H1 (cell line): Measurements from ENCODE around the gene TET2. TPM values are rescaled to one million over a fixed set of nuclear protein-coding genes. Genes with fewer than 3 reads are reported as not detected.

Experiments
- CTCF ChIA-PET: fragments of 300-600 bp; sonication (Branson Sonifier 250); formaldehyde crosslinking; loops from one replicate; lab custom pipeline; 2021; ENCODE audit not compliant: partially characterized antibody; lab: Charles Lee
- POLR2A ChIA-PET: fragments of 300-600 bp; sonication (Branson Sonifier 250); formaldehyde crosslinking; loops from one replicate; lab custom pipeline; 2021; ENCODE audit warnings: inconsistent platforms; ENCODE audit not compliant: partially characterized antibody; lab: Charles Lee
- DNase-seq, 2 experiments: peaks; one replicate each; pipeline versions ENCODE4 v3.0.0 to v3.0.0-alpha.2; 2010 to 2022; ENCODE audit warnings: low spot score in 2 of 2, low read depth in 1 of 2, mixed read lengths in 1 of 2
- FAIRE-seq: peaks from 2 replicates; lab custom pipeline; 2011; peaks lifted over from hg19 to GRCh38; lab: Jason Lieb, UNC
- H2AFZ ChIP-seq: 2 replicates; pipeline ENCODE4 v1.8.1; 2012; ENCODE audit warnings: low read length, inconsistent platforms
- H2AK5ac ChIP-seq: 2 replicates; pipeline ENCODE4 v1.6.1; 2013; ENCODE audit warnings: low read depth, low read length
- H2BK120ac ChIP-seq: replicated peaks from 2 replicates; pipeline ENCODE3; 2013; ENCODE audit warnings: low read depth, low read length, inconsistent platforms
- H2BK12ac ChIP-seq: 2 replicates; pipeline ENCODE4 v1.6.1; 2013; ENCODE audit warnings: low read depth, low read length
- H2BK15ac ChIP-seq: 2 replicates; pipeline ENCODE4 v1.6.1; 2013; ENCODE audit warnings: low read length
- H2BK20ac ChIP-seq: 2 replicates; pipeline ENCODE4 v1.6.1; 2013; ENCODE audit warnings: low read length
- H2BK5ac ChIP-seq: 2 replicates; pipeline ENCODE4 v1.6.1; 2013; ENCODE audit warnings: low read depth, low read length
- H3K14ac ChIP-seq: 2 replicates; pipeline ENCODE4 v1.6.1; 2013; ENCODE audit warnings: inconsistent platforms; ENCODE audit not compliant: insufficient read length
- H3K18ac ChIP-seq: 2 replicates; pipeline ENCODE4 v1.6.1; 2013; ENCODE audit warnings: low read length; ENCODE audit errors: extremely low read depth
- H3K23ac ChIP-seq: 2 replicates; pipeline ENCODE4 v1.6.1; 2013; ENCODE audit warnings: inconsistent platforms; ENCODE audit not compliant: insufficient read length
- H3K23me2 ChIP-seq: 2 replicates; pipeline ENCODE4 v1.6.1; 2013; ENCODE audit warnings: low read depth, low read length
- H3K27ac ChIP-seq: 2 replicates; pipeline ENCODE4 v1.6.1; 2011; ENCODE audit warnings: low read depth, low read length, inconsistent platforms
- H3K27me3 ChIP-seq, 4 experiments: replicated peaks in 1 of 4; 1 replicate in 1 of 4; 2 replicates in 3 of 4; pipeline versions ENCODE4 v1.6.1 to v1.8.1; 2011 to 2013; ENCODE audit warnings: low read length in 3 of 4, mild to moderate bottlenecking in 3 of 4, inconsistent platforms in 2 of 4, mixed read lengths in 2 of 4, moderate library complexity in 1 of 4; ENCODE audit not compliant: control insufficient read depth in 3 of 4, insufficient read depth in 3 of 4; ENCODE audit errors: extremely low read depth in 1 of 4
- H3K36me3 ChIP-seq, 4 experiments: 2 replicates each; pipeline versions ENCODE4 v1.6.1 to v1.8.1; 2011 to 2013; ENCODE audit warnings: mild to moderate bottlenecking in 4 of 4, low read length in 3 of 4, moderate library complexity in 2 of 4, control low read depth in 1 of 4, inconsistent platforms in 1 of 4; ENCODE audit not compliant: insufficient read depth in 4 of 4, control insufficient read depth in 2 of 4
- H3K4ac ChIP-seq: replicated peaks from 2 replicates; pipeline ENCODE3; 2013; ENCODE audit warnings: low read length, low read depth, mixed read lengths, inconsistent platforms; ENCODE audit not compliant: insufficient read length
- H3K4me1 ChIP-seq, 4 experiments: replicated peaks in 1 of 4; 1 replicate in 1 of 4; 2 replicates in 3 of 4; pipeline versions ENCODE4 v1.6.1 to v1.8.1; 2011 to 2013; ENCODE audit warnings: low read length in 3 of 4, inconsistent platforms in 2 of 4, mixed read lengths in 1 of 4; ENCODE audit not compliant: insufficient read depth in 4 of 4, control insufficient read depth in 3 of 4
- H3K4me2 ChIP-seq, 2 experiments: 2 replicates each; pipeline versions ENCODE4 v1.6.1 to v1.8.1; 2011 to 2013; ENCODE audit warnings: low read depth in 2 of 2, low read length in 2 of 2, control low read depth in 1 of 2, inconsistent platforms in 1 of 2, mild to moderate bottlenecking in 1 of 2; ENCODE audit not compliant: insufficient read depth in 1 of 2
- H3K4me3 ChIP-seq, 4 experiments: fragments of 200-600, 300-600 bp in 1 of 4; sonication (generic), shearing (Covaris generic), sonication (Bioruptor Twin) in 1 of 4; 2 replicates each; pipeline versions ENCODE4 v1.5.1 to v1.8.1; 2011 to 2016; ENCODE audit warnings: low read length in 4 of 4, low read depth in 3 of 4, control low read depth in 2 of 4, inconsistent platforms in 2 of 4, mild to moderate bottlenecking in 2 of 4, mixed read lengths in 1 of 4, moderate library complexity in 1 of 4; ENCODE audit not compliant: insufficient read depth in 2 of 4; ENCODE audit errors: extremely low read depth in 1 of 4
- H3K56ac ChIP-seq: replicated peaks from 2 replicates; pipeline ENCODE3; 2013; ENCODE audit warnings: low read depth, mild to moderate bottlenecking, mixed read lengths, low read length, inconsistent platforms; ENCODE audit not compliant: insufficient read length
- H3K79me1 ChIP-seq: 2 replicates; pipeline ENCODE4 v1.6.1; 2013; ENCODE audit warnings: low read depth, low read length, control low read depth
- H3K79me2 ChIP-seq, 2 experiments: 2 replicates each; pipeline versions ENCODE4 v1.6.1 to v1.8.1; 2012 to 2013; ENCODE audit warnings: low read length in 2 of 2, mild to moderate bottlenecking in 2 of 2, inconsistent platforms in 1 of 2; ENCODE audit not compliant: insufficient read depth in 2 of 2, control insufficient read depth in 1 of 2
- H3K9ac ChIP-seq, 4 experiments: replicated peaks in 1 of 4; 1 replicate in 1 of 4; 2 replicates in 3 of 4; pipeline versions ENCODE4 v1.6.1 to v1.8.1; 2011 to 2013; ENCODE audit warnings: low read depth in 3 of 4, low read length in 3 of 4, control low read depth in 2 of 4, mild to moderate bottlenecking in 2 of 4, moderate library complexity in 2 of 4, inconsistent platforms in 1 of 4; ENCODE audit errors: extremely low read depth in 1 of 4
- H3K9me3 ChIP-seq, 2 experiments: 2 replicates each; pipeline versions ENCODE4 v1.6.1 to v1.8.1; 2012 to 2013; ENCODE audit warnings: mild to moderate bottlenecking in 2 of 2, moderate library complexity in 2 of 2, control low read depth in 1 of 2, inconsistent platforms in 1 of 2, low read depth in 1 of 2, low read length in 1 of 2, mixed read lengths in 1 of 2; ENCODE audit not compliant: insufficient read depth in 2 of 2
- H4K20me1 ChIP-seq, 2 experiments: replicated peaks in 1 of 2; 2 replicates each; pipeline versions ENCODE3 to v1.8.1; 2011 to 2013; ENCODE audit warnings: inconsistent platforms in 2 of 2, low read length in 2 of 2, mild to moderate bottlenecking in 1 of 2; ENCODE audit not compliant: insufficient read depth in 2 of 2, control insufficient read depth in 1 of 2
- H4K5ac ChIP-seq: 2 replicates; pipeline ENCODE4 v1.6.1; 2013; ENCODE audit warnings: low read length, low read depth, mixed read lengths, inconsistent platforms; ENCODE audit not compliant: insufficient read length
- H4K8ac ChIP-seq: 2 replicates; pipeline ENCODE4 v1.8.0; 2013; ENCODE audit warnings: mild to moderate bottlenecking, moderate library complexity, low read length, inconsistent platforms; ENCODE audit not compliant: insufficient read depth; ENCODE audit errors: extremely low read depth
- H4K91ac ChIP-seq: replicated peaks from 2 replicates; pipeline ENCODE3; 2013; ENCODE audit warnings: low read length, mixed read lengths, inconsistent platforms; ENCODE audit not compliant: insufficient read length
- ASH2L ChIP-seq: fragments of 200-600, 300-600 bp; sonication (generic); IDR thresholded peaks from one replicate; pipeline ENCODE4 v1.7.1; 2017; ENCODE audit warnings: low read length
- CBX8 ChIP-seq: fragments of 300-800, 300-1000 bp; sonication (generic); IDR thresholded peaks from 2 replicates; pipeline ENCODE4 v1.7.1; 2016; ENCODE audit warnings: low read depth, low read length, borderline replicate concordance
- JUND ChIP-seq: IDR thresholded peaks from 2 replicates; pipeline ENCODE4 v1.6.1; 2011; ENCODE audit warnings: mild to moderate bottlenecking, improper control_type of control experiment, low read length
- SP4 ChIP-seq: IDR thresholded peaks from 2 replicates; pipeline ENCODE4 v1.6.1; 2012; ENCODE audit warnings: low read length, inconsistent platforms
- TEAD4 ChIP-seq: IDR thresholded peaks from 2 replicates; pipeline ENCODE4 v1.6.1; 2012; ENCODE audit warnings: low read depth, low read length, inconsistent platforms, mixed read lengths
- YY1 ChIP-seq: IDR thresholded peaks from 2 replicates; pipeline ENCODE4 v1.6.1; 2011; ENCODE audit warnings: low read depth, mild to moderate bottlenecking, low read length
- WGBS, 2 experiments: shearing (Covaris generic) in 1 of 2; methylation state at CpG; one replicate each; pipeline versions ENCODE4 v1.1.6 to v1.1.7; 2013 to 2015; ENCODE audit warnings: low lambda C conversion rate in 2 of 2, mixed read lengths in 2 of 2, inconsistent platforms in 1 of 2, low coverage in 1 of 2, missing lambda C conversion rate in 1 of 2; ENCODE audit not compliant: insufficient replicate concordance in 2 of 2, insufficient coverage in 1 of 2, insufficient read length in 1 of 2; ENCODE audit errors: extremely low coverage in 1 of 2, missing lambda C conversion rate in 1 of 2; 5-methylcytosine and 5-hydroxymethylcytosine counted together
- polyA plus RNA-seq, 7 experiments: library from polyadenylated mRNA; depleted of rRNA in 3 of 7; stranded (reverse) in 5 of 7; unstranded in 2 of 7; fragments of >200 nt in 5 of 7; fragments of 200-250 nt in 2 of 7; gene quantifications; 1 replicate in 5 of 7; 2 replicates in 1 of 7; 4 replicates in 1 of 7; pipeline versions ENCODE4 v1.2.1 to v1.2.3, GENCODE V29; 2011 to 2013; ENCODE audit warnings: missing spikeins in 2 of 7, mixed read lengths in 2 of 7
- total RNA-seq: library from RNA; stranded (reverse); fragmentation: NEBNext Ultra II Directional; extraction: Animal tissue kit (Norgen Biotek cat#: 25700); gene quantifications from 2 replicates; pipeline ENCODE4 v1.2.1, GENCODE V29; 2021
- TF ChIP-seq, protein P1 (sequence below): IDR thresholded peaks from 2 replicates; pipeline ENCODE4 v1.6.1; 2012; ENCODE audit warnings: inconsistent platforms
- TF ChIP-seq, protein P2 (sequence below), 3 experiments: IDR thresholded peaks; 1 replicate in 2 of 3; 2 replicates in 1 of 3; pipeline versions ENCODE4 v1.5.1 to v1.6.1; 2011; ENCODE audit warnings: low read length in 3 of 3, mild to moderate bottlenecking in 3 of 3, inconsistent platforms in 2 of 3, low read depth in 1 of 3, moderate library complexity in 1 of 3; ENCODE audit not compliant: insufficient read depth in 1 of 3; ENCODE audit errors: control extremely low read depth in 1 of 3
- TF ChIP-seq, protein P3 (sequence below): IDR thresholded peaks from 2 replicates; pipeline ENCODE4 v1.6.1; 2011; ENCODE audit warnings: low read length, improper control_type of control experiment

TET2 gene
- total and polyA plus RNA-seq, 2 of the 8 experiments (the other 6 are each of a cell fraction or from before 2014, with no cell fraction given) = 1.0 to 2.6 TPM

DNA sequence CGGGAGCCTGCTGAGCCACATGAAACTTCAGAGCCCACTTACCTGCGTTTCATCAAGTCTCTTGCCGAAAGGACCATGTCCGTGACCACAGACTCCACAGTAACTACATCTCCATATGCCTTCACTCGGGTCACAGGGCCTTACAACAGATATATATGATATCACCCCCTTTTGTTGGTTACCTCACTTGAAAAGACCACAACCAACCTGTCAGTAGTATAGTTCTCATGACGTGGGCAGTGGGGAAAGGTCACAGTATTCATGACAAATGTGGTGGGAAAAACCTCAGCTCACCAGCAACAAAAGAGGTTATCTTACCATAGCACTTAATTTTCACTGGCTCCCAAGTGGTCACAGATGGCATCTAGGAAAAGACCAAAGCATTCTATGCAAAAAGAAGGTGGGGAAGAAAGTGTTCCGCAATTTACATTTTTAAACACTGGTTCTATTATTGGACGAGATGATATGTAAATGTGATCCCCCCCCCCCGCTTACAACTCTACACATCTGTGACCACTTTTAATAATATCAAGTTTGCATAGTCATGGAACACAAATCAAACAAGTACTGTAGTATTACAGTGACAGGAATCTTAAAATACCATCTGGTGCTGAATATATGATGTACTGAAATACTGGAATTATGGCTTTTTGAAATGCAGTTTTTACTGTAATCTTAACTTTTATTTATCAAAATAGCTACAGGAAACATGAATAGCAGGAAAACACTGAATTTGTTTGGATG is 129.9 kb downstream of the TET2 start:
- ChIA-PET CTCF (no interaction called here), POLR2A (interaction anchor here (0.6 kb wide), 1 partner anchor 43 kb away, joined by 3 read pairs; no protein-coding TSS in a partner anchor)
- no peaks in the 10 kb centered on the region; a peak in 1 of 8 replicates for H3K36me3 ChIP-seq
- no peaks in the 10 kb centered on the region for H3K9me3 ChIP-seq
- H3K9ac ChIP-seq = no peak overlapping the region
- no peak overlapping the region for H2AK5ac ChIP-seq
- no peak overlapping the region for H4K91ac ChIP-seq
- no peak overlapping the region for H2BK20ac ChIP-seq
- FAIRE-seq (no peak), DNase-seq (no peak)
- H3K4ac ChIP-seq = no peak overlapping the region
- no peaks in the 10 kb centered on the region; a peak in 1 of 7 replicates for H3K4me1 ChIP-seq
- H4K5ac ChIP-seq = no peak overlapping the region
- no peaks in the 10 kb centered on the region for H3K79me1 ChIP-seq
- H2BK12ac ChIP-seq = no peak overlapping the region
- H3K56ac ChIP-seq = no peak overlapping the region
- no peaks in the 10 kb centered on the region for H4K20me1 ChIP-seq
- H3K18ac ChIP-seq = no peak overlapping the region
- no peaks in the 10 kb centered on the region for H3K23me2 ChIP-seq
- H3K14ac ChIP-seq = no peak overlapping the region
- H2AFZ ChIP-seq = no peak overlapping the region
- no peak overlapping the region for H2BK120ac ChIP-seq
- no peaks in the 10 kb centered on the region for H3K27me3 ChIP-seq
- no peak overlapping the region for H2BK5ac ChIP-seq
- no peak overlapping the region for H3K23ac ChIP-seq
- H3K4me3 ChIP-seq = no peak overlapping the region
- H4K8ac ChIP-seq = no peak overlapping the region
- no peak overlapping the region for H3K4me2 ChIP-seq
- no peaks in the 10 kb centered on the region for H3K79me2 ChIP-seq
- 93% methylated on average over 8 of the region's 9 CpGs; no CpG with 5 or more reads in 1 of the 2 experiments for WGBS, 2 experiments
- H2BK15ac ChIP-seq = no peak overlapping the region
- H3K27ac ChIP-seq = no peak overlapping the region
- TF ChIP-seq, protein P1, sequence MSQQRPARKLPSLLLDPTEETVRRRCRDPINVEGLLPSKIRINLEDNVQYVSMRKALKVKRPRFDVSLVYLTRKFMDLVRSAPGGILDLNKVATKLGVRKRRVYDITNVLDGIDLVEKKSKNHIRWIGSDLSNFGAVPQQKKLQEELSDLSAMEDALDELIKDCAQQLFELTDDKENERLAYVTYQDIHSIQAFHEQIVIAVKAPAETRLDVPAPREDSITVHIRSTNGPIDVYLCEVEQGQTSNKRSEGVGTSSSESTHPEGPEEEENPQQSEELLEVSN = no peak
- TF ChIP-seq, protein P2, sequence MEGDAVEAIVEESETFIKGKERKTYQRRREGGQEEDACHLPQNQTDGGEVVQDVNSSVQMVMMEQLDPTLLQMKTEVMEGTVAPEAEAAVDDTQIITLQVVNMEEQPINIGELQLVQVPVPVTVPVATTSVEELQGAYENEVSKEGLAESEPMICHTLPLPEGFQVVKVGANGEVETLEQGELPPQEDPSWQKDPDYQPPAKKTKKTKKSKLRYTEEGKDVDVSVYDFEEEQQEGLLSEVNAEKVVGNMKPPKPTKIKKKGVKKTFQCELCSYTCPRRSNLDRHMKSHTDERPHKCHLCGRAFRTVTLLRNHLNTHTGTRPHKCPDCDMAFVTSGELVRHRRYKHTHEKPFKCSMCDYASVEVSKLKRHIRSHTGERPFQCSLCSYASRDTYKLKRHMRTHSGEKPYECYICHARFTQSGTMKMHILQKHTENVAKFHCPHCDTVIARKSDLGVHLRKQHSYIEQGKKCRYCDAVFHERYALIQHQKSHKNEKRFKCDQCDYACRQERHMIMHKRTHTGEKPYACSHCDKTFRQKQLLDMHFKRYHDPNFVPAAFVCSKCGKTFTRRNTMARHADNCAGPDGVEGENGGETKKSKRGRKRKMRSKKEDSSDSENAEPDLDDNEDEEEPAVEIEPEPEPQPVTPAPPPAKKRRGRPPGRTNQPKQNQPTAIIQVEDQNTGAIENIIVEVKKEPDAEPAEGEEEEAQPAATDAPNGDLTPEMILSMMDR (IDR thresholded peaks at IDR 0.05; ENCODE audit: control extremely low read depth in 1 of 3, insufficient read depth in 1 of 3, low read depth in 1 of 3, low read length in 3 of 3) = no peak
- TF ChIP-seq JUND (no peak), YY1 (no peak), SP4 (no peak), TEAD4 (no peak), ASH2L (no peak), CBX8 (no peak)
- TF ChIP-seq, protein P3, sequence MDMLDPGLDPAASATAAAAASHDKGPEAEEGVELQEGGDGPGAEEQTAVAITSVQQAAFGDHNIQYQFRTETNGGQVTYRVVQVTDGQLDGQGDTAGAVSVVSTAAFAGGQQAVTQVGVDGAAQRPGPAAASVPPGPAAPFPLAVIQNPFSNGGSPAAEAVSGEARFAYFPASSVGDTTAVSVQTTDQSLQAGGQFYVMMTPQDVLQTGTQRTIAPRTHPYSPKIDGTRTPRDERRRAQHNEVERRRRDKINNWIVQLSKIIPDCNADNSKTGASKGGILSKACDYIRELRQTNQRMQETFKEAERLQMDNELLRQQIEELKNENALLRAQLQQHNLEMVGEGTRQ = no peak
